ENCODE data around the gene LEP.

Gene LEP

DNA sequence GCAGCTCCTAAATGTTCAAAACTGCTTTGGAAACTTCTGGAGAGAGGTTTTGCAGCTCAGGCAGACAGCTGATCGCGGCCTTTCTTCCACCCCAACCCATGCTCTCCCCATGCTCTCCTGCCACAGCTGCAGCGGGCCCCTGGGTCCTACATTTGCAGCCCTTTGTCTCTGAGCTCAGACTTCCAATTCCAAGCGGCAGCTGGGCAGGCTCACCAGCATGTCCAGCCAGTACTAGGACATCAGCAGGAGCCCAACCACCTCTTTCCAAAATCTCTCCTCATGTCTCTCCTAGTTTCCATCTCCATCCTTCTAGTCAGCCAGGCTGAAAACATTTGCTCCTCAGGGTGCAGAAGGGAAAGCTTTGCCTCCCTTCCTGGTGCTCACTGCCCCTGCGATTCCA, 6.0 kb downstream of the LEP start:
- DNase-seq (ENCODE audit: low read depth in 2 of 2): no peak

DNA sequence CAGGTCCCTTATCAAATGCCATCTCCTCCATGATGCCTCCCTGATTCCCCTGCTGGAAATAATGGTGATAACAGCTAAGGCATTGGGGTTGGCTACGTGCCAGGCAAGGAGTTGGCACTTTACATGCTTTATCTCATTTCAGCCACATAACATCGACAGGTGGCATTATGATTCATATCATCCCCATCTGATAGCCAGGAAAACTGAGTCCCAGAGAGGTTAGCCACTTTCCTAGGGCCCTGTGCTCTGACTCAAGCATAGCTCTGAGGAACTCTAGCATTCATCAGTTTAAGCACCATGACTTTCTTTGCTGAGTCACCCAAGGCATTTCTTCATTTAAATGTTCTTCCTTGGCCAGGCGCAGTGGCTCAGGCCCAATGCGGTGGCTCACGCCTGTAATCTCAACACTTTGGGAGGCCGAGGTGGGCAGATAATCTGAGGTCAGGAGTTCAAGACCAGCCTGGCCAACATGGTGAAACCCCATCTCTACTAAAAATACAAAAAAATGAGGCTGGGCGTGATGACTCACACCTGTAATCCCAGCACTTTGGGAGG, 6.6 kb downstream of the LEP start:
- no peak for DNase-seq (ENCODE audit: low read depth in 2 of 2)

DNA sequence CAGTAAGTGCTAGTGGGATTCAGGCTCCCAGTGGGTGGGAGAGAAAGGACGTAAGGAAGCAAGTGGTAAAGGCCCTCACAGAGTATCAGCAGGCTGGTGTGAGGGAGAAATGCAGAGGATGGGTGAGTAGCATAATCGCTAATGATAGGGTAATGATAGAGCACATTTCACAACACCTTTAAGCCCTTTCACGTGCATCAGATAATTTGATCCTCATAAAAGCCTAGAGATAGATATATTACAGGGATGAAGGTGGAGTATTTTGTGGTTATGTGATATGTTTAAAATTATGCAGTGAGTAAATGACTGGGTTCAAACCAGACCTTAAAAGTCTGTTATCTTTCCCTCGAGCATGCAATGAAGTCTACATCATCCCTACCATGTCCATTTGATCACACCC, 10.3 kb downstream of the LEP start:
- no peak for DNase-seq (ENCODE audit: low read depth in 2 of 2)

DNA sequence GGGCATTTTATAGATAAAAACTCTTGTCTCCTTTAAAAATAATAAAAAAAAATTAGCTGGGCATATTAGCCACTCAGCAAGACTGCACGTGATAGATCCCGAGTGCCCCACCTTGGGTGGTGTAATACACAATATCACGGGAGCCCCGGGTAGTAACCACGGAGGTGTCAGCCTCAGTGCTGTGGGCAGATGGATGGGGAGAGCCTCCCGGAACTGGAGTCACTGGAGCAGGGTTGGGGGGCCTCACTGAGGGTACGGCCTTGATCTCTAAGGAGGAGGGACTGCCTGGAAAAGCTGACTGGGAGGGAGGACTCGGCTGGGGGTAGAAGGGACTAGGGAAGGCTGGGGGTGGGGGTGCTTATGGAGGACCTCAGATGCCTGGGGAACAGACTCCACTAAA, 12.6 kb downstream of the LEP start:
- DNase-seq (ENCODE audit: low read depth in 2 of 2): no peak

DNA sequence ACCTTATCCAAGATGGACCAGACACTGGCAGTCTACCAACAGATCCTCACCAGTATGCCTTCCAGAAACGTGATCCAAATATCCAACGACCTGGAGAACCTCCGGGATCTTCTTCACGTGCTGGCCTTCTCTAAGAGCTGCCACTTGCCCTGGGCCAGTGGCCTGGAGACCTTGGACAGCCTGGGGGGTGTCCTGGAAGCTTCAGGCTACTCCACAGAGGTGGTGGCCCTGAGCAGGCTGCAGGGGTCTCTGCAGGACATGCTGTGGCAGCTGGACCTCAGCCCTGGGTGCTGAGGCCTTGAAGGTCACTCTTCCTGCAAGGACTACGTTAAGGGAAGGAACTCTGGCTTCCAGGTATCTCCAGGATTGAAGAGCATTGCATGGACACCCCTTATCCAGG, 13.4 kb downstream of the LEP start:
- no peak for DNase-seq (ENCODE audit: low read depth in 2 of 2)

DNA sequence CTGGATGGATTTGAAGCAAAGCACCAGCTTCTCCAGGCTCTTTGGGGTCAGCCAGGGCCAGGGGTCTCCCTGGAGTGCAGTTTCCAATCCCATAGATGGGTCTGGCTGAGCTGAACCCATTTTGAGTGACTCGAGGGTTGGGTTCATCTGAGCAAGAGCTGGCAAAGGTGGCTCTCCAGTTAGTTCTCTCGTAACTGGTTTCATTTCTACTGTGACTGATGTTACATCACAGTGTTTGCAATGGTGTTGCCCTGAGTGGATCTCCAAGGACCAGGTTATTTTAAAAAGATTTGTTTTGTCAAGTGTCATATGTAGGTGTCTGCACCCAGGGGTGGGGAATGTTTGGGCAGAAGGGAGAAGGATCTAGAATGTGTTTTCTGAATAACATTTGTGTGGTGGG, 14.2 kb downstream of the LEP start:
- DNase-seq (ENCODE audit: low read depth in 2 of 2): no peak

DNA sequence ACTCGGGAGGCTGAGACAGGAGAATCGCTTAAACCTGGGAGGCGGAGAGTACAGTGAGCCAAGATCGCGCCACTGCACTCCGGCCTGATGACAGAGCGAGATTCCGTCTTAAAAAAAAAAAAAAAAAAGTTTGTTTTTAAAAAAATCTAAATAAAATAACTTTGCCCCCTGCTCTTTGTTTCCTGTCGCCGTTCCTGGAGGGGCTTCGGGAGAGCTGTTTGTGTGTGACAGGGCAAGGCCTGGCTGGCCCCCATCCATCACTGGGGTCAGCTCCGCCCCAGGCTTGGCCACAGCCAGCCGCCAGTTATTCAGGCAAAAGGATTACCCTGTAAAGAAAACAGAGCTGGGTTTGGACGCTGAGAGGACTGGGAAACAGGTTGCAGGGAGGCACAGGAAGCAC, 16.4 kb downstream of the LEP start:
- DNase-seq (ENCODE audit: low read depth in 2 of 2): no peak

DNA sequence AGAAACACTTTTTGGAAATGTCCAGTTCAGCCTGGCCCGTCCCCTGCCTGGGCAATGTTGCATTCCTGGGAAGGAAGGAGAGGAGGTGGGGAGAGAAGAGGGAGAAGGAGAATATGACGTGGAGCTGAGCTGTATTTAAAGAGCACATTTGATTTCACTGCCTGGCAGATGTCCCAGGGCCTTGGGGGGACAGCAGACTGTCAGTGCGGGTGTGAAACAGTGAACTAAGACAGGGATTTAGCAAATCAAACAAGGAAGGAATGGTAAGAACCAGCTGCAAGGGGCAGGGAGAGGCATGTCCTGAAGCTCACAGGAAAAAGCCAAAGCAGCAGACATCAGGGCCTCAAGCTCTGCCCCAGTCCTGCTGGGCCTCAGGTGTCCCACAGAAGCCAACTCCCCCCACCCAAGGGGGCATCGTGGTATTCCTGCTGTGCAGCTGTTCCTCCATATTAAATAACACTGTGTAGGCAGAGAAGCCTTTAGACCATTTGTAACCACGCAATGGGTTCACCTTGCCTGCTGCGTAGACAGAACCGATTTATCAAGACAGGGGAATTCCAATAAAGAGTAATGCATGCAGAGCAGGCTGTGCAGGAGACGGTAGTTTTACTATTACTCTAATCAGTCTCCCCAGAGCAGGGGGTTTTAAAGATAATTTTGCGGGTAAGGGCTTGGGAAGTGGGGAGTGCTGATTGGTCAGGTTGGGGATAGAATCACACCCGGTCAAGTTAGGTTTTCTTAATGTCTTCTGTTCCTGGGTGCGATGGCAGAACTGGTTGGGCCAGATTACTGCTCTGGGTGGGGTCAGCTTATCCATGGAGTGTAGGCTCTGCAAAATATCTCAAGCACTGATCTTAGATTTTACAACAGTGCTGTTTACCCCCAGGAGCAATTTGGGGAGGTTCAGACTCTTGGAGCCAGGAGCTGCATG, 18.3 kb downstream of the LEP start:
- no peak for DNase-seq (ENCODE audit: low read depth in 2 of 2)

DNA sequence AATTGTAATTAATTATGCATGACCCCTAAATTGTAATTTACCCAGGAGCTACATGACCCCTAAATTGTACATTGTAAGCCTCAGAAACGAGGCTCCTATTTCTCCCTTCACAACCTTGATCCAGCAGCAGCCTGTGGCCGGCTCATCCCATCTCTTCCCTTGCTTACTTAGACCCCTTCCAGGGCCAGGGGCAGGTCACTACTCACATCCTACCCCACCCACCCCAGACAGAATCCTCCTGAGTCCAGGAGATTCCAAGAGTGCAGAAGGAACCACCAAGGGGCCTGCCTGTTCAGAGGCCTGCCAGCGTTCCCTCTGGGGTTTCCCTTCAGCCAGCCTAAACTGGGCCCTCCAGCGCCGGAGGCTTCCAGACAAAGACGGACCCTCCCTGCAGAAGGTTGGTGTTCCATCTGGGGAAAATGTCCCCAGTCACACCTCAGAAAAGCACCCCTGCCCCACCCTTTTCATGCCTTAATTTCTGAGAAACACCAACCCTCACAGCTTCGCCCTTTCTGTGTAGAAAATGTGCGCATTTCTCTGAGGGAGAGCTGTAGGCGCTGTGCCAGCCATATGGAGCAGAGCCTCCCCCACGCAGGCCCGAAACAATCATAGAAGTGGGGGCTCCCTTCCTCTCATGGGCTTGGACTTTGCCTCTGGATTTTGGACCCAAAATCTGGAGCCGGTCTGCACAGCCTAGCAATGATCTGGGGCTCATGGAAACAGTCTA, 19.2 kb downstream of the LEP start:
- no peak for DNase-seq (ENCODE audit: low read depth in 2 of 2)

DNA sequence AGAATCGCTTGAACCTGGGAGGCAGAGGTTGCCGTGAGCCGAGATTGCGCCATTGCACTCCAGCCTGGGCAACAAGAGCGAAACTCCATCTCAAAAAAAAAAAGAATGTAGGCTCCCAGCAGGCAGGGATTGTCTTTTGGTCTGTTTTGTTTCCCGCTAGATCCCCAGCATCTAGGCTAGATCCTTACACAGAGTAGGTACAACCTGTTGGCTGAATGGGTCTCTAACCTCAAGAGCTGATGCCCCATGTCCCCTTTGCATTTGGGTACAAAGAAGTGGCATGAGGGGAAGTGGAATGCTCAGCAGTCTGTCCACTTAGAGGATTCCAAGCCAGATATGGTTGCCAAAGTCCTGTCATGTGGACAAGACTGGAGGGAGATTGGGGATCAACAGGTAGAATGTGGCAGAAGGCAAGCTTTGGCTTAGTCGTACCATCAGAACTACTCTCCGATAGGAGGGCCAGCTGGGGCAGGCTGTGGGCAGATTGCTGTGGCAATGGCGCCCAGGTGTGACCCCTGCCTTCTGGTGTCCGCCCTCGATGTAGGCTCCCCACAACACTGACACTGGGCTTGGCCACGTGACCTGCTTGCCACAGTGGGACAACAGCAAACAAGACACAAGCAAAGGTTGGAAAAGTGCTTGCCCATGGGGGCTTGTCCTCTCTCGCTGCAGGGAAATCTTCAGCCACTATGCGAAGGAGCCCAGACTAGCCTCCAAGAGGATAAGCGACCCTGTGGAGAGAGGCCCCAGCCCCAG, 21.4 kb downstream of the LEP start:
- no peak for DNase-seq (ENCODE audit: low read depth in 2 of 2)

DNA sequence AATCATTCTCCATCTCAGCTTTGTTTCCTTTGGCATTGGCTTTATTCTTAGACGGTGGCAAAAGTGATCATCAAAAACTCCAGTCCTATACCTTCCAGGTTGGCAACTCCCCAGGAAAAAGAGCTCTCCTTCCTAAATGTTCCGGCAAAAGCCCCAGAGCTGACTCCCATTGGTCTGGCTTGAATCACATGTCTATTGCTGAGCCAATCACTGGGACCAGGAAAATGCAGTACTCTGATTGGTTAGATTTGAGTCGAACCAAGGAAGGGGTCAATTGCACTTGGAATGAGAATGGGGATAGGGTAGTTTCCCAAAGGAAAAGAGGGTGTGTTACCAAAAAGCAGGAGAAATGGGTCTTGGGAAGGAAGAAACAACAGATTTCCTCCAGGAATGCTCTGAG, 22.3 kb downstream of the LEP start:
- DNase-seq (ENCODE audit: low read depth in 2 of 2): no peak

DNA sequence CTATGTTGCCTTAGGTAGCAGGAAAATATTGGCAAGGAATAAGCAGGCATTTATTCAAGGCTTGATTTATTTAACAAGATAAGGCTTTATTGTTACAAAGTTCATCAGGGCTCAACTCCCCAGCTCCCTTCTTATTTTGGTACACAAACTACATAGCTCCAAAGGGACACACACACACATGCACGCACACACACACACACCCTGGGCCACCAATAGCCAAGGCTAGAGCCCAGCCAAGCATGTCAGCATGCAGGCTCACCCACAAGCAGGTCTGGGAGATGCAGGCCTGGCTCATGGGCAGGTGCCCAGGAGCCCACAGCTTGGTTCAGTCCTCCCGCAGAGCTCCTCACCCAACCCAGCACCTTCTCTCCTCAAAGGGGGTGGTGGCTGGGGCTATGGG, 23.4 kb downstream of the LEP start:
- DNase-seq (ENCODE audit: low read depth in 2 of 2): no peak

DNA sequence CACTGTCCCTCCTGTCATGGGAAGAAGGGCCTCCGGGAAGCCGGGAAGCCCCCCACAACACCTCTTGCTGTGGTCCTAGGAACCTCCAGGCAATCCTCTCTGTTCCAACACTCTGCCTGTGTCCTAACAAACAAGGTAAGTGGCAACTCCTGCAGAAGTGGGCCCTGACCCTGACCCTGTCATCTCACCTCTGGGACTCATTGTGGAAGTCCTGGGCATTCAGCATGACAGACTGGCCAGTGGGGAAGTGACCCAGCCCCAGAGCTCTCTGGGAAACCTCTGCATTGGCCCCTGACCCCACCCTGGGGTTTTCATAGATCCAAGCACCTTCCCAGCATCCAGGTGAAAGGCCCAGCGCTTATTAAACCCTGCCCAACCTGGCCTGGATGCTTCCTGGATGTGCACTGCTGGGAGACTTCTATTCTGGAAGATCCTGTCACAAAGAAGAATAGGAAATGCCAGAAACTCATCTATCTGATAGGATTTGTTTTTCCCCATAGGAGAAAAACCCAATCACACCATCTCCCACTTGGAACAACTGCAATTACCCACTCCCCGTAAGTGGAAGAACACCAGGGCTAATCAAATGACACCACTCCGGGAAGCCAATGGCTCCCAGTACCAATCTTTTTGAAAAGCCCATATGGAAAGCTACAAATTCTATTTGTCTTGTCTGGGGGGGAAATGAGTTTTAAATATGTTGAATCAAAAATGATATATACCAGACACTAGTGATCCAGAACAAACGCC, 24.3 kb downstream of the LEP start:
- DNase-seq (ENCODE audit: low read depth in 2 of 2): no peak

DNA sequence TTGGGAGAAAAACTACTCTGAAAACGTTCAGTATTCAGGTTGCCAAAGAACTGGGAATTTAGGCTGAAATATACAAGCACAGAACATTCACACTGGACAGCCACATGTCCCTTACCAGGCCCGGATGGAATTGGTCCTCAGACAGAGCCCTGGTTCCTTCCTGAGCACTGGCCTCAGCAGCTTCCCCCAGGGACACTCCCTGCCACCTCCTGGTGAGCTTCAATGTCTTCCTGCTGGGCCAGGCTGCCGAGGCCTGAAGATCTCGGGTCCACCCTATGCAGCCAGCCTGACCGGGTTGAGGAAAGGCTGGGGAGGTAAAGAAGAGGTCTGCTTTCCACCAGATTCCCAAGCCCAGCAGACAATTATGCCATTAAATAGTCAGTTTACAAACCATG, 24.8 kb downstream of the LEP start:
- no peak for DNase-seq (ENCODE audit: low read depth in 2 of 2)

DNA sequence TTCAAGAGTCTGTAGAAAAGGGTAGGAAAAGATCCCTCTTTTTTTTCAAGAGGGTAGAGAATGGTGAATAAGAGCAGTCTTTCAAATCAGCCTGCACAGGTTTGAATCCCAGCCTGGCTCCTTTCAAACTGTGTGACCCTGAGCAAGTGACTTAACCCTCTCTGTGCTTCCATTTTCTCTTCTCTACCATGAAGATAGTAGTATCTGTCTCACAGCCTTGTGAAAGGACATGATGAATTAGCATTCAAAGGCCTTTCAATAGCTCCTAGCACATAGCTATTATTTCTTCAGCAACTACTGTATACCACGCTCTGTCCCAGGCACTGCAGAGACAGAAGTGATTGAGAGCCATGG, 25.4 kb downstream of the LEP start:
- DNase-seq (ENCODE audit: low read depth in 2 of 2): no peak

DNA sequence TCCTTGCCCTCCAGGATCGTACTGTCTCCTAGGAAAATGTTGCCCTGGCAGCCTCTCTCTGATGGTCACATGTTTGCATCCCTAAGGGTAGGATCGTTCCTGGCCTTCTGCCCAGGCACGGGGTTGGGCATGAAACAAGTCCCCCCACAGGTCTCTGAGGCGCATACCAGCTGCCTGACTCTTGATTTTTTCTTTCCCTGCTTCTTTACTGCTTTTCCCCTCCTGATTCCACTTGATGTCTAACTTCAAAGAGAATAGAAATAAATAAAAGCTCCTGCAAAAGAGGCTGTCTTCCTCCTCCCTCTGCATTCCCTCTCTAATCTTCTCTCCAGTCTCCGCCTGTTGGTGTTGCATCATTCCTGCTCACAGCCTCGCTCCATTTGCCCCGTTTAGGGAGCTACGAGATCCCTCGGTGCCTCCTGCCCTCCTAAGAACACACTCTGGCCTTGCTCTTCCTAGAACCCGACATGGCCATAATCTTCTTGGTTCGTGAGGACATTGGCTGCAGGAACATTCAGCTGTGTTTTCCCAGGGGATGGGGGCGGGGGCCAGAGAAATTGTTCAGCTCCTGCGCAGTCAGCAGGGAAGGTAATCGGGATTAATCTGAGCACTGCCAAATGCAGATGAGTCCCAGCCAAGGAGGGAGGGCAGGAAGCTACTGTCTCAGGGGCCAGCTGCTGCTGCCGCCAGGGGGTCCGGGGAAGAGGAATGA, 26.0 kb downstream of the LEP start:
- no peak for DNase-seq (ENCODE audit: low read depth in 2 of 2)

DNA sequence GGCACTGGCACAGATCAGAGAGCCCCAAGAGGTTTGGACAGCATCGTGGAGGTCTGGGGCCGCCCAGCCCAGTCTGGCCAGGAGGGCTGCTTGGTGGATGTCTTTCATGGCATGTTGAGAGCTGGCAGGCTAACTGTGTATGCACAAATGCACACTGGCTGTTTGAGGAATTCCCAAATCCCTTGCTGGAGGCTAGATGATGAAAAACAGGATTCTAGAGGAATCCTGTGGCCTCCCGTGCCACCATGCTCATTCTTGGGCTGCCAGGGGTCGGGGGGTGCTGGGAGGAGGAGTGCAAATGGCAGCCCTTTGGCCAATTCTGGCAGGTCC, 26.5 kb downstream of the LEP start:
- no peak for DNase-seq (ENCODE audit: low read depth in 2 of 2)

DNA sequence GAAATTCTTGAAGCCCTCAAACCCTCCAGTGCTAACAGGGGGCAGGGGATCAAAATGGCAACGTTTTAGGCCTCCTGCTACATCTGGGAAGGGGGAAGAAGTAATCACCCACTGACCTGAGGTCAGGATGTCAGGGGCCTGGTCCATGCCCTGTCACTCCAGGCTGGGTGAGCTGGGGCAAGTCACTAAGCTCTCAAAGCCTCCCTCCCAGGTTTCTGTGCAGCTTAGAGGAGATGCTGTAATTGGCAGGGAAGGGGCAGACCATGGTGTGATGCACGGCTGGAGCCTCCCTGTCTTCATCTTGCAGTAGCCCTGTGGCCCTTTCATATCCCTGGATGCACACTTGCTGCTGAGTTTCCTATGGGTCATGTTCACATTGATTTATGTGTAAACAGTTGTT, 27.2 kb downstream of the LEP start:
- no peak for DNase-seq (ENCODE audit: low read depth in 2 of 2)

DNA sequence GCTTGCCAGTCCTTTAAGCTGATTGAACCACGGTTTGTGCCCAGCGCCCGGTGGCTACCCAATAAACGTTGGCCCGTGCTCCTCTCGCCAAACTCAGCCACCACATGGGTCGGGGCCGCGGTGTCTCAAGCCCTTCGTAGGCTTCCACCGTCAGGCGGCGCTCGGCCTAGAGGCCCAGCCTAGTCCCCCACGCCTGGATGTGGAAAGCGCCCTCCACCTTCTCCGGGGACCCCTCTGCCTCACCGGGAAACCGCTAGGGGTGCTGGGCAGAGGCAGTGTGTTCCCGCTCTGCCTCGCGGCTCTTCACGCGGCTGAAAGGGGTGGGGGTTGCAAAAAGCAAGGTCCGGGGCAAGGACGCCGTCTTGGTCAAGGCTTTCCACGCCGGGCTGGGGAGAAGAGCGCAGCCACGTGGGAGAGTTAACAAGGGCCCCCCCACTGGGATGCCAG, 29.8 kb downstream of the LEP start:
- no peak for DNase-seq (ENCODE audit: low read depth in 2 of 2)

DNA sequence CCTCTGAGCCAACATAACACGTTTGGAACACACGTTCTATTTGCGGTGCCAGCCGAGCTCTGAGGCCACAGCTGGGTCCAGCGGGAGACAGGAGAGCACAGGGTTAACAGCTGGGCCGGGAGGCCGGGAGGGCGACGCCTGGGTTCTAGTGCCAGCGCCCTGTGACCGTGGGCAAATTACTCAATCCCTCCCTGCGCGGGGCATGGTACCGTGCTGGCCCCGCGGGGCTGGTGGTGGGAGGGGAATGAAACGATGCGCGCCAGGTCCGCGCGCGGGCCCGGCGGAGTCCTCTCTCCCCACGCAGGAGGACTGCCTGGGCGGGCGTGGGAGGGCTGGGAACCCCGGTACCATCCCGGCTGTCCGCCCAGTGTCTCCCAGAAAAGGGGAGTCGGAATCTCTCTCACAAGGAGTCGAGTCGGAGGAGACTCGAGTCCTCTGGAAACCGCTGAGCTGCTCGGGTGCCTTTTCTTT, 30.4 kb downstream of the LEP start:
- DNase-seq (ENCODE audit: low read depth in 2 of 2): no peak

DNA sequence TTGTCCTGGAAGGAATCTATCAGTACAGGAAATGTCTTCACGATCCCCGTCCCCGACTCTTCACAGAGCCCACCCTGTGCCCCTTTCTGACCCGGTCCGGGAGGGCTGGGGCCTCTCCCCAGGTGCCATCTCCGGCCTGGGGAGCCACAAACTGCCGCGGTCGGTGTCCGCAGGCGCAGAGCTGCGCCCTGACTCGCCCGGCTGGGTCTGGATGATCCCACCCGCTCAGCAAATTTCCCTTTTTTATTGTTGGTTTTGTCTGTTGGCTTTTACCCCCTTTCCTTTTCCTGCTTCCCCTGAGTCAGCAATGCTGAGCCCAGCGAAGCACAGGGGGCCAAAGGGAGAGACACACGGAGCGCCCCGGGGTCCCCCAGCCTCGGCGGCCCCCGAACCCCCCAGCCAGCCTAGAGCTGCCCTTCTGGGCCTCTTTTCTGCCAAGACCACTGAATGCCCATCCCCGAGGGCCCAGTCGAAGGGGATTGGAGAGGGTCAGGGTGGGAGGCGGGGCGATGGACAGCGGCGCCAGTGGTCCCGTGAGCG, 30.9 kb downstream of the LEP start:
- DNase-seq (ENCODE audit: low read depth in 2 of 2): no peak

Measured in stimulated activated CD8-positive, alpha-beta memory T cell treated with anti-CD3 and anti-CD28 coated beads, Interleukin-7, amount 100 ng/mL, for 1 hour (primary cell).